HL-60 (cell line): Measurements from ENCODE around the gene NAGA.
"Not testable (repeated sequence)": the region's sequence is repeated elsewhere in the genome, so short reads cannot be mapped to it uniquely, and the experiment has no call there.

Experiments used
- DNase-seq, 2 experiments: peaks; one replicate each; pipeline ENCODE4 v3.0.0-alpha.2; 2010 to 2020; ENCODE audit warnings: low read depth in 1 of 2, low spot score in 1 of 2
- H3K27ac ChIP-seq: fragments of 250-450 bp; sonication (Bioruptor Pico); replicated peaks from 2 replicates; pipeline ENCODE4 v1.5.1; 2020; ENCODE audit warnings: mild to moderate bottlenecking, moderate library complexity
- H3K27me3 ChIP-seq: fragments of 250-450 bp; sonication (Bioruptor Pico); 2 replicates; pipeline ENCODE4 v1.5.1; 2021; ENCODE audit warnings: mild to moderate bottlenecking, moderate library complexity; ENCODE audit not compliant: insufficient read depth, poor library complexity, severe bottlenecking
- H3K4me3 ChIP-seq: replicated peaks from 2 replicates; pipeline ENCODE4 v1.5.1; 2011; ENCODE audit warnings: mild to moderate bottlenecking, control low read depth, low read length; ENCODE audit not compliant: insufficient read depth
- GABPA ChIP-seq: IDR thresholded peaks from 2 replicates; pipeline ENCODE4 v1.6.1; 2012; ENCODE audit warnings: low read depth
- POLR2AphosphoS5 ChIP-seq: IDR thresholded peaks from 2 replicates; pipeline ENCODE4 v1.6.1; 2012; ENCODE audit warnings: low read depth
- SPI1 ChIP-seq: IDR thresholded peaks from 2 replicates; pipeline ENCODE4 v1.6.1; 2012; ENCODE audit warnings: low read depth, mild to moderate bottlenecking, borderline replicate concordance
- TF ChIP-seq, protein P1 (sequence below): IDR thresholded peaks from one replicate; pipeline ENCODE4 v1.5.1; 2011; ENCODE audit warnings: low read length, control low read depth, inconsistent platforms; ENCODE audit not compliant: insufficient read depth
- TF ChIP-seq, protein P2 (sequence below): IDR thresholded peaks from 2 replicates; pipeline ENCODE4 v1.6.1; 2012; ENCODE audit warnings: low read depth; ENCODE audit not compliant: insufficient replicate concordance

The NAGA gene

DNA sequence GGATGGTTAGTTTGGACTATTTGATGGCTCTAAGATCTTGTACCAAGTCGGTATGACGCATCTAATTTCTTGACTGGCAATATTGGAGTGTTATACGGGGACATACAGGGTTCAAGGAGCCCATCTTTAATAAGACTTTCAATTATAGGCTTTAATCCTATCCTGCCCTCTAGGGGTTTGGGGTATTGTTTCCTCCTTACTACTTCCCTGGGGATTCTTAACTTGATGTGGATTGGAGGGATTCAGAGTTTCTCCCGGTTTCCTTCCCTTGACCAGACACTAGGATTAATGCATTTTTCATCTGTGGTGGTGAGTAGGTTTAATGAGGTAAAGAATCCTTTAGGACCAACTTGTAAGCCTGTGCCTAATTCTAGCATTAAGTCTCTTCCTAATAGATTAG, 41.2 kb upstream of the NAGA start:
- Histone ChIP-seq H3K27me3 (no peaks in the 10 kb centered on the region), H3K27ac (no peak overlapping the region), H3K4me3 (no peak overlapping the region)
- TF ChIP-seq SPI1 (no peak), GABPA (no peak), POLR2AphosphoS5 (no peak)
- TF ChIP-seq, protein P1, sequence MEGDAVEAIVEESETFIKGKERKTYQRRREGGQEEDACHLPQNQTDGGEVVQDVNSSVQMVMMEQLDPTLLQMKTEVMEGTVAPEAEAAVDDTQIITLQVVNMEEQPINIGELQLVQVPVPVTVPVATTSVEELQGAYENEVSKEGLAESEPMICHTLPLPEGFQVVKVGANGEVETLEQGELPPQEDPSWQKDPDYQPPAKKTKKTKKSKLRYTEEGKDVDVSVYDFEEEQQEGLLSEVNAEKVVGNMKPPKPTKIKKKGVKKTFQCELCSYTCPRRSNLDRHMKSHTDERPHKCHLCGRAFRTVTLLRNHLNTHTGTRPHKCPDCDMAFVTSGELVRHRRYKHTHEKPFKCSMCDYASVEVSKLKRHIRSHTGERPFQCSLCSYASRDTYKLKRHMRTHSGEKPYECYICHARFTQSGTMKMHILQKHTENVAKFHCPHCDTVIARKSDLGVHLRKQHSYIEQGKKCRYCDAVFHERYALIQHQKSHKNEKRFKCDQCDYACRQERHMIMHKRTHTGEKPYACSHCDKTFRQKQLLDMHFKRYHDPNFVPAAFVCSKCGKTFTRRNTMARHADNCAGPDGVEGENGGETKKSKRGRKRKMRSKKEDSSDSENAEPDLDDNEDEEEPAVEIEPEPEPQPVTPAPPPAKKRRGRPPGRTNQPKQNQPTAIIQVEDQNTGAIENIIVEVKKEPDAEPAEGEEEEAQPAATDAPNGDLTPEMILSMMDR, result no peak
- TF ChIP-seq, protein P2, sequence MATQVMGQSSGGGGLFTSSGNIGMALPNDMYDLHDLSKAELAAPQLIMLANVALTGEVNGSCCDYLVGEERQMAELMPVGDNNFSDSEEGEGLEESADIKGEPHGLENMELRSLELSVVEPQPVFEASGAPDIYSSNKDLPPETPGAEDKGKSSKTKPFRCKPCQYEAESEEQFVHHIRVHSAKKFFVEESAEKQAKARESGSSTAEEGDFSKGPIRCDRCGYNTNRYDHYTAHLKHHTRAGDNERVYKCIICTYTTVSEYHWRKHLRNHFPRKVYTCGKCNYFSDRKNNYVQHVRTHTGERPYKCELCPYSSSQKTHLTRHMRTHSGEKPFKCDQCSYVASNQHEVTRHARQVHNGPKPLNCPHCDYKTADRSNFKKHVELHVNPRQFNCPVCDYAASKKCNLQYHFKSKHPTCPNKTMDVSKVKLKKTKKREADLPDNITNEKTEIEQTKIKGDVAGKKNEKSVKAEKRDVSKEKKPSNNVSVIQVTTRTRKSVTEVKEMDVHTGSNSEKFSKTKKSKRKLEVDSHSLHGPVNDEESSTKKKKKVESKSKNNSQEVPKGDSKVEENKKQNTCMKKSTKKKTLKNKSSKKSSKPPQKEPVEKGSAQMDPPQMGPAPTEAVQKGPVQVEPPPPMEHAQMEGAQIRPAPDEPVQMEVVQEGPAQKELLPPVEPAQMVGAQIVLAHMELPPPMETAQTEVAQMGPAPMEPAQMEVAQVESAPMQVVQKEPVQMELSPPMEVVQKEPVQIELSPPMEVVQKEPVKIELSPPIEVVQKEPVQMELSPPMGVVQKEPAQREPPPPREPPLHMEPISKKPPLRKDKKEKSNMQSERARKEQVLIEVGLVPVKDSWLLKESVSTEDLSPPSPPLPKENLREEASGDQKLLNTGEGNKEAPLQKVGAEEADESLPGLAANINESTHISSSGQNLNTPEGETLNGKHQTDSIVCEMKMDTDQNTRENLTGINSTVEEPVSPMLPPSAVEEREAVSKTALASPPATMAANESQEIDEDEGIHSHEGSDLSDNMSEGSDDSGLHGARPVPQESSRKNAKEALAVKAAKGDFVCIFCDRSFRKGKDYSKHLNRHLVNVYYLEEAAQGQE, result no peak
- no peak for DNase-seq

DNA sequence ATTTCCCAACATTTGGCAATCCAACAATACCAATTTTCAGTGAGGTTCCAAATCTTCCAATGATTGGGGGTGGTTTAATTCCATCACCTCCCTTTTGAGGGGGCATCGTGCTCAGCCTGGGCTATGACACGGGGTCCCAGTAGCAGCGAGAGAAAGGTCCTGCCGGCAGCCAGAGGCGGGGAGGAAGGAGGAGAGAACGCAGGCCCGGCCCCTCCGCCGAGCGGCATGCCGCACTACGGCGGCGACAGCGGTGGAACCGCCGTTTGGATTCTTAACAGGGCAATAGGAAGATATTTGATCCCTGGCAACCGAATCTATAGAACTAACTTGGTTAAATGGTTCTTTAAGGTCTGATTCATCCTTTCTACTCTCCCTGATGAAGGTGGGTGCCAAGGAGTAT, 38.2 kb upstream of the NAGA start:
- no peaks in the 10 kb centered on the region for H3K27me3 ChIP-seq
- no peak overlapping the region for H3K27ac ChIP-seq
- TF ChIP-seq SPI1 (no peak), GABPA (no peak), POLR2AphosphoS5 (no peak)
- TF ChIP-seq, protein P1, result no peak
- TF ChIP-seq, protein P2, result no peak
- no peak for DNase-seq
- no peak overlapping the region for H3K4me3 ChIP-seq

DNA sequence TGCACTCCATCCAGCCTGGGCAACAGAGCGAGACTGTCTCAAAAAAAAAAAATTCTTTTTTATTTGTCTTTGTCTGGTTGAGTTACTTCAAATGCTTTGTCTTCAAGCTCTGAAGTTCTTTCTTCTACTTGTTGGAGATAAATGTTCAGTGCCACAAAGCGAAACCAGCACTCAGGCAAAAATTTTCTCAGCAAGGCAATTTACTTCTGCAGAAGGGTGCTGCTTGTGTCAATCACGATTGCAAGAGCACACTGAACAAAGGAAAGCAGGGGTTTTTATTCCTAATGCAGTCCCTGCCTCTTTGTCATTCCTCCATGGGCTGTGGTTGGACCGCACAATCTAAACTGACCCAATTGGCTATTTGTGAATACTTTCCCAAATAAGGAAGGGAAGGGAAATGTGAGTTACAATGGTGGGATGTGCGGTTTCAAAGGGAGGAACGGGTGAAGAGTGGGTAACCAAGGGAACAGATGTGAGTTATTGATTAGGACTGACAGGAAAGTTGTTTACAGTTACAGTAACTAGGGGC, 33.8 kb upstream of the NAGA start:
- not testable (repeated sequence) for H3K4me3 ChIP-seq, H3K27me3 ChIP-seq, DNase-seq, H3K27ac ChIP-seq

DNA sequence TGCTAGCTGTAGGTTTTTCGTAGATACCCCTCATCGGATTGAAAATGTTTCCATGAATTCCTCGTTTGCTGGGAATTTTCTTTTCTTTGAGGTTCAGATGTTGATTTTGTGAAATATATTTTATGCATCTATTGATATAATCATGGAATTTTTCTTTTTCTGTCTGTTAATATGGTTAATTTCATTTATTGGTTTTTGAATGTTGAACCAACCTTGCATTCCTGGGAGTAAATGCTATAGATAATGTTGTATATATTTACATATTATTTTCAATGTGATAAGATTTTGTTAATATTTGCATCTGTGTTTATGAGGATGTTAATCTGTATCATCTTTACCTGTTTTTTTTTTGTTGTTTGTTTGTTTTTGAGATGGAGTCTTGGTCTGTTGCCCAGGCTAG, 30.6 kb upstream of the NAGA start:
- H3K27ac ChIP-seq, result no peak overlapping the region
- DNase-seq, result no peak
- TF ChIP-seq SPI1 (no peak), POLR2AphosphoS5 (no peak), GABPA (no peak)
- TF ChIP-seq, protein P1, result no peak
- TF ChIP-seq, protein P2, result no peak
- no peak overlapping the region for H3K4me3 ChIP-seq
- H3K27me3 ChIP-seq, result no peaks in the 10 kb centered on the region
